CD14-positive monocyte (primary cell): Measurements from ENCODE around the gene NEDD4L. TPM values are rescaled to one million over a fixed set of nuclear protein-coding genes. Genes with fewer than 3 reads are reported as not detected.

Source experiments
- DNase-seq, 3 donors: peaks; one replicate each; pipeline ENCODE4 v3.0.0-alpha.2; 2011 to 2022
- H2AFZ ChIP-seq: 2 replicates; pipeline ENCODE4 v1.6.0; 2012; ENCODE audit warnings: mild to moderate bottlenecking, low read depth, low read length, inconsistent platforms; ENCODE audit not compliant: insufficient read depth, poor library complexity, severe bottlenecking
- H3K27ac ChIP-seq, 2 donors: 1 replicate in 1 of 2; 2 replicates in 1 of 2; pipeline ENCODE4 v1.5.1; 2012 to 2013; ENCODE audit warnings: low read length in 2 of 2, control low read depth in 1 of 2, inconsistent platforms in 1 of 2, low read depth in 1 of 2, mild to moderate bottlenecking in 1 of 2
- H3K27me3 ChIP-seq, 2 donors: one replicate each; pipeline versions ENCODE4 v1.6.0 to v1.6.1; 2011 to 2013; ENCODE audit warnings: low read length in 2 of 2; ENCODE audit not compliant: control insufficient read depth in 2 of 2, insufficient read depth in 2 of 2
- H3K36me3 ChIP-seq, 2 donors: replicated peaks in 1 of 2; 1 replicate in 1 of 2; 2 replicates in 1 of 2; pipeline versions ENCODE4 v1.5.1 to v1.6.1; 2012 to 2013; ENCODE audit warnings: low read length in 2 of 2, control low read depth in 1 of 2, inconsistent platforms in 1 of 2, mild to moderate bottlenecking in 1 of 2; ENCODE audit not compliant: insufficient read depth in 2 of 2, control insufficient read depth in 1 of 2
- H3K4me1 ChIP-seq, 2 donors: 1 replicate in 1 of 2; 2 replicates in 1 of 2; pipeline versions ENCODE4 v1.5.1 to v1.6.1; 2012 to 2013; ENCODE audit warnings: low read length in 2 of 2, control low read depth in 1 of 2, inconsistent platforms in 1 of 2, mild to moderate bottlenecking in 1 of 2, moderate library complexity in 1 of 2; ENCODE audit not compliant: insufficient read depth in 2 of 2, control insufficient read depth in 1 of 2
- H3K4me2 ChIP-seq: replicated peaks from 2 replicates; pipeline ENCODE3; 2012; ENCODE audit warnings: low read length, moderate library complexity, mild to moderate bottlenecking; ENCODE audit not compliant: poor library complexity, severe bottlenecking; ENCODE audit errors: extremely low read depth
- H3K4me3 ChIP-seq, 3 experiments: fragments of 200-600 bp in 1 of 3; sonication (generic) in 1 of 3; replicated peaks in 1 of 3; 1 replicate in 2 of 3; 2 replicates in 1 of 3; pipeline ENCODE4 v1.5.1; 2011 to 2013; ENCODE audit warnings: low read length in 3 of 3, mild to moderate bottlenecking in 3 of 3, control low read depth in 2 of 3, low read depth in 2 of 3, inconsistent platforms in 1 of 3, moderate library complexity in 1 of 3
- H3K79me2 ChIP-seq: 2 replicates; pipeline ENCODE4 v1.6.0; 2012; ENCODE audit warnings: mild to moderate bottlenecking, control low read depth, inconsistent platforms, low read length, moderate library complexity; ENCODE audit not compliant: insufficient read depth
- H3K9ac ChIP-seq: 2 replicates; pipeline ENCODE4 v1.6.0; 2017; ENCODE audit warnings: low read length, mild to moderate bottlenecking; ENCODE audit not compliant: insufficient read depth, poor library complexity, severe bottlenecking
- H3K9me3 ChIP-seq, 2 donors: replicated peaks in 1 of 2; 1 replicate in 1 of 2; 2 replicates in 1 of 2; pipeline versions ENCODE4 v1.5.1 to v1.6.1; 2012 to 2013; ENCODE audit warnings: low read length in 2 of 2, control low read depth in 1 of 2; ENCODE audit not compliant: control insufficient read depth in 1 of 2, insufficient read depth in 1 of 2
- H4K20me1 ChIP-seq: 2 replicates; pipeline ENCODE4 v1.6.0; 2012; ENCODE audit warnings: mild to moderate bottlenecking, low read length, control low read depth, moderate library complexity; ENCODE audit not compliant: insufficient read depth
- H3K27ac Mint-ChIP-seq, 7 donors: one replicate each; pipeline ENCODE4 v1.8.0; 2020; ENCODE audit warnings: mild to moderate bottlenecking in 7 of 7, mixed read lengths in 7 of 7, moderate library complexity in 6 of 7, inconsistent platforms in 2 of 7
- H3K27me3 Mint-ChIP-seq, 3 donors: one replicate each; pipeline ENCODE4 v1.8.0; 2021 to 2022; ENCODE audit warnings: low read depth in 3 of 3, mild to moderate bottlenecking in 3 of 3, mixed read lengths in 3 of 3, moderate library complexity in 3 of 3, inconsistent platforms in 1 of 3
- H3K36me3 Mint-ChIP-seq, 2 donors: one replicate each; pipeline ENCODE4 v1.8.0; 2020; ENCODE audit warnings: mixed read lengths in 2 of 2, inconsistent platforms in 1 of 2, mild to moderate bottlenecking in 1 of 2
- H3K4me1 Mint-ChIP-seq: one replicate; pipeline ENCODE4 v1.8.0; 2020; ENCODE audit warnings: mild to moderate bottlenecking, mixed read lengths
- H3K4me3 Mint-ChIP-seq, 2 donors: one replicate each; pipeline ENCODE4 v1.8.0; 2020; ENCODE audit warnings: mild to moderate bottlenecking in 2 of 2, mixed read lengths in 2 of 2, moderate library complexity in 1 of 2
- H3K9me3 Mint-ChIP-seq, 7 donors: one replicate each; pipeline ENCODE4 v1.8.0; 2020 to 2022; ENCODE audit warnings: mixed read lengths in 7 of 7, mild to moderate bottlenecking in 6 of 7, moderate library complexity in 6 of 7, inconsistent platforms in 2 of 7
- CTCF ChIP-seq: fragments of 200-600 bp; IDR thresholded peaks from one replicate; pipeline ENCODE4 v1.8.0; 2022; ENCODE audit warnings: antibody characterized with exemption, mild to moderate bottlenecking
- WGBS: methylation state at CpG from one replicate; pipeline ENCODE4 v1.1.5; 2013; ENCODE audit warnings: missing lambda C conversion rate; ENCODE audit not compliant: insufficient coverage; 5-methylcytosine and 5-hydroxymethylcytosine counted together
- intact Hi-C, 2 donors: fragments of 100-400 bp; cut with micrococcal nuclease; formaldehyde crosslinking; loops; one replicate each; pipeline versions ENCODE4 v1.15.0 to v1.15.1; 2023
- polyA plus RNA-seq, 3 donors: library from polyadenylated mRNA; depleted of rRNA in 1 of 3; unstranded in 2 of 3; stranded (reverse) in 1 of 3; fragments of 300-500 nt in 2 of 3; fragments of >200 nt in 1 of 3; fragmentation: Illumina TruSeq in 2 of 3; gene quantifications; 1 replicate in 2 of 3; 2 replicates in 1 of 3; pipeline ENCODE4 v1.2.3, GENCODE V29; 2012 to 2021

NEDD4L gene
- polyA plus RNA-seq, 3 donors = 2.5 to 5.2 (median 4.5) TPM

GRCh38 chr18:58110398-58110797 lies 66.4 kb downstream of the NEDD4L start:
- Histone ChIP-seq H3K9ac (no peak overlapping the region), H3K4me3 (no peak overlapping the region), H3K36me3 (no peaks in the 10 kb centered on the region), H3K79me2 (no peaks in the 10 kb centered on the region), H3K27ac (no peak overlapping the region), H4K20me1 (no peaks in the 10 kb centered on the region), H3K4me2 (no peak overlapping the region), H3K27me3 (peaks cover 0 to under 1% of the 10 kb centered on the region in 2 donors), H3K9me3 (no peaks in the 10 kb centered on the region), H3K4me1 (no peaks in the 10 kb centered on the region), H2AFZ (no peak overlapping the region)
- Mint-ChIP-seq H3K4me3 (no peak overlapping the region), H3K9me3 (peaks cover 0 to 2% (median 0%) of the 10 kb centered on the region in 7 donors), H3K27me3 (peaks cover 2 to 10% (median 8%) of the 10 kb centered on the region in 3 donors), H3K27ac (no peak overlapping the region), H3K4me1 (no peaks in the 10 kb centered on the region), H3K36me3 (no peaks in the 10 kb centered on the region)
- no peak for DNase-seq
- TF ChIP-seq CTCF = no peak
- intact Hi-C loops = no loop called here
- 86% methylated on average over 5 of the region's 6 CpGs for WGBS

GRCh38 chr18:58112174-58112573 lies 68.1 kb downstream of the NEDD4L start:
- Histone ChIP-seq H3K27ac (no peak overlapping the region), H2AFZ (no peak overlapping the region), H4K20me1 (no peaks in the 10 kb centered on the region), H3K4me1 (no peaks in the 10 kb centered on the region), H3K9ac (no peak overlapping the region), H3K4me2 (no peak overlapping the region), H3K27me3 (no peaks in the 10 kb centered on the region), H3K36me3 (no peaks in the 10 kb centered on the region), H3K79me2 (no peaks in the 10 kb centered on the region), H3K4me3 (no peak overlapping the region), H3K9me3 (no peaks in the 10 kb centered on the region)
- no peak for TF ChIP-seq CTCF
- DNase-seq = no peak
- H3K9me3 Mint-ChIP-seq = peaks cover 0 to 2% (median 0%) of the 10 kb centered on the region in 7 donors
- H3K36me3 Mint-ChIP-seq = no peaks in the 10 kb centered on the region
- WGBS = no CpG with 5 or more reads among the region's 1 CpG
- no peaks in the 10 kb centered on the region for H3K4me1 Mint-ChIP-seq
- no peak overlapping the region for H3K4me3 Mint-ChIP-seq
- intact Hi-C loops = no loop called here
- peak overlapping the region in 1 of 7 donors; percentile 41 for H3K27ac Mint-ChIP-seq
- H3K27me3 Mint-ChIP-seq = peaks cover 4 to 14% (median 8%) of the 10 kb centered on the region in 3 donors
